GM19455 (cell line): Measurements from ENCODE around the gene AGAP5.
"Not testable (repeated sequence)": the region's sequence is repeated elsewhere in the genome, so short reads cannot be mapped to it uniquely, and the experiment has no call there.

Experiments used
- ATAC-seq: cut with Tn5 transposase; IDR thresholded peaks from one replicate; pipeline ENCODE4 v1.9.1; 2021; ENCODE audit not compliant: unreplicated experiment

The AGAP5 gene

GRCh38 chr10:73662705-73663104 lies 35.2 kb downstream of the AGAP5 start:
- not testable (repeated sequence) for ATAC-seq

GRCh38 chr10:73655990-73656298 lies 42.0 kb downstream of the AGAP5 start, which contains the start of gene SYNPO2L:
Gene SYNPO2L (minus strand): TSS chr10:73656029. CDS start chr10:73655922, 107 bp downstream.
- ATAC-seq: no peak

- ATAC-seq: no peak
Observed at GRCh38 chr10:73655257-73655989, 42.5 kb downstream of the AGAP5 start.

- no peak for ATAC-seq
Observed at GRCh38 chr10:73653701-73654100, 44.2 kb downstream of the AGAP5 start.

GRCh38 chr10:73653195-73653594 lies 44.7 kb downstream of the AGAP5 start:
- ATAC-seq: no peak

- ATAC-seq: no peak
Observed at GRCh38 chr10:73650537-73651331, 47.2 kb downstream of the AGAP5 start.

- ATAC-seq: no peak
Observed at GRCh38 chr10:73649876-73650536, 47.9 kb downstream of the AGAP5 start.

GRCh38 chr10:73648975-73649829 lies 48.7 kb downstream of the AGAP5 start:
- ATAC-seq: no peak

- no peak for ATAC-seq
Observed at GRCh38 chr10:73647875-73648651, 49.8 kb downstream of the AGAP5 start.

- ATAC-seq: no peak
Observed at GRCh38 chr10:73647211-73647874, 50.6 kb downstream of the AGAP5 start.

- ATAC-seq: no peak
Observed at GRCh38 chr10:73646598-73647041, 51.3 kb downstream of the AGAP5 start.

- ATAC-seq: no peak
Observed at GRCh38 chr10:73645251-73645650, 52.7 kb downstream of the AGAP5 start.

GRCh38 chr10:73644767-73645166 lies 53.1 kb downstream of the AGAP5 start:
- no peak for ATAC-seq

GRCh38 chr10:73644015-73644743 lies 53.7 kb downstream of the AGAP5 start:
- ATAC-seq: no peak

- ATAC-seq: no peak
Observed at GRCh38 chr10:73643362-73643761, 54.5 kb downstream of the AGAP5 start.

- no peak for ATAC-seq
Observed at GRCh38 chr10:73641328-73642060, 56.4 kb downstream of the AGAP5 start, which contains the start of gene MYOZ1. Gene MYOZ1 (minus strand): TSS chr10:73641474. CDS start chr10:73640017, 1,457 bp downstream.

- no peak for ATAC-seq
Observed at GRCh38 chr10:73639286-73639685, 58.6 kb downstream of the AGAP5 start.

- ATAC-seq: no peak
Observed at GRCh38 chr10:73635781-73636180, 62.1 kb downstream of the AGAP5 start.
